Upper lobe of left lung (tissue), 4 donors: ENCODE measurements around the gene TSR1.

Experiments used
- CTCF ChIP-seq, 6 experiments: fragments of 450-650 bp in 4 of 6; fragments of 200-600 bp in 2 of 6; sonication (generic) in 2 of 6; IDR thresholded peaks; one replicate each; pipeline ENCODE4 v1.5.1; 2016 to 2019; ENCODE audit warnings: antibody characterized with exemption in 6 of 6
- EP300 ChIP-seq, 4 donors: sonication (generic); formaldehyde crosslinking; IDR thresholded peaks; one replicate each; pipeline ENCODE4 v1.5.1; 2017; ENCODE audit warnings: antibody characterized with exemption in 4 of 4, control low read depth in 2 of 4
- POLR2A ChIP-seq, 4 donors: fragments of 450-650 bp; IDR thresholded peaks; one replicate each; pipeline ENCODE4 v1.5.1; 2016 to 2017; ENCODE audit warnings: antibody characterized with exemption in 4 of 4, mild to moderate bottlenecking in 2 of 4

GRCh38 chr17:2373179-2373578 lies 36.9 kb upstream of the TSR1 start:
- TF ChIP-seq CTCF (IDR thresholded peaks at IDR 0.05) (no peak), POLR2A (IDR thresholded peaks at IDR 0.05) (no peak), EP300 (IDR thresholded peaks at IDR 0.05) (no peak)
